Hepatocyte (in vitro differentiated cells): Measurements from ENCODE around the gene MMS19.

Experiments
- CTCF ChIP-seq: fragments of 200-600 bp; sonication (generic); IDR thresholded peaks from 2 replicates; pipeline ENCODE4 v1.5.1; 2016; ENCODE audit warnings: antibody characterized with exemption, mild to moderate bottlenecking; ENCODE audit not compliant: poor library complexity
- EZH2 ChIP-seq: fragments of 200-600 bp; sonication (generic); IDR thresholded peaks from 2 replicates; pipeline ENCODE4 v1.6.1; 2016; ENCODE audit warnings: antibody characterized with exemption, mild to moderate bottlenecking, borderline replicate concordance
- EZH2phosphoT487 ChIP-seq: fragments of 200-600 bp; sonication (generic); IDR thresholded peaks from one replicate; pipeline ENCODE4 v1.6.1; 2018; ENCODE audit warnings: antibody characterized with exemption, mild to moderate bottlenecking, low read depth, moderate library complexity; ENCODE audit not compliant: unreplicated experiment, severe bottlenecking

GRCh38 chr10:97539523-97540200, 41.4 kb upstream of the MMS19 start:
- TF ChIP-seq CTCF (no peak), EZH2phosphoT487 (no peak), EZH2 (no peak)
